ENCODE results near the gene SPRED3.
A peak's percentile ranks its signal among the peaks of the same experiment; 100 is the strongest.

GRCh38 chr19:38387550-38388348 is 748 bp upstream of the SPRED3 start, which contains the start of gene GGN:
- peak in 1 of 2 donors; percentile 76 for TF ChIP-seq POLR2AphosphoS5 (IDR thresholded peaks at IDR 0.05)
- no peak for TF ChIP-seq CTCF (IDR thresholded peaks at IDR 0.05)
- TF ChIP-seq POLR2A (IDR thresholded peaks at IDR 0.05; ENCODE audit: low read depth), result no peak

Data from esophagus muscularis mucosa (tissue), 3 donors.